22Rv1 (cell line): ENCODE measurements around the gene ABCD2.

Experiments
- ZFX ChIP-seq: fragments of 450-650 bp; IDR thresholded peaks from 2 replicates; pipeline ENCODE4 v1.6.1; 2017; ENCODE audit warnings: antibody characterized with exemption, borderline replicate concordance
- TF ChIP-seq, protein P1 (sequence below): fragments of 450-650 bp; IDR thresholded peaks from 2 replicates; pipeline ENCODE4 v1.5.1; 2017; ENCODE audit warnings: mild to moderate bottlenecking

DNA sequence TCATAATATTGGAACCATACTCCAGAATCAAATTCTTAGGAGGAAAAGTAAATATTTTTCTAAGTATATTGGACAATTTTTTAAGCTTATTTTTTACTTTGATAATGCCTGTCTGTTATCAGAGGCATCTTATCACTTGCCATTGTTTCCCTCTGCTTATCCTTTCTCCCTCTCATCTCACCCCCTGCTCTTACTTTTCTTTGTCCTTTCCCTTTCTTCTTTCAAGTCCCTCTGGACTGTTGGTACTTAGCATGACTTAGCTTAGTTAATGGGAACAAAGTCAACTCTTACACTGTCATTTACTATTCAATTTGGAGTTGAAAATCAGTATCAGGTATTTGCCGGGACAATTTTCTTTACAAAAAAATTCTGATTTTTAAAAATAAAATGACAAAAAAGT, 45.2 kb downstream of the ABCD2 start:
- TF ChIP-seq, protein P1, sequence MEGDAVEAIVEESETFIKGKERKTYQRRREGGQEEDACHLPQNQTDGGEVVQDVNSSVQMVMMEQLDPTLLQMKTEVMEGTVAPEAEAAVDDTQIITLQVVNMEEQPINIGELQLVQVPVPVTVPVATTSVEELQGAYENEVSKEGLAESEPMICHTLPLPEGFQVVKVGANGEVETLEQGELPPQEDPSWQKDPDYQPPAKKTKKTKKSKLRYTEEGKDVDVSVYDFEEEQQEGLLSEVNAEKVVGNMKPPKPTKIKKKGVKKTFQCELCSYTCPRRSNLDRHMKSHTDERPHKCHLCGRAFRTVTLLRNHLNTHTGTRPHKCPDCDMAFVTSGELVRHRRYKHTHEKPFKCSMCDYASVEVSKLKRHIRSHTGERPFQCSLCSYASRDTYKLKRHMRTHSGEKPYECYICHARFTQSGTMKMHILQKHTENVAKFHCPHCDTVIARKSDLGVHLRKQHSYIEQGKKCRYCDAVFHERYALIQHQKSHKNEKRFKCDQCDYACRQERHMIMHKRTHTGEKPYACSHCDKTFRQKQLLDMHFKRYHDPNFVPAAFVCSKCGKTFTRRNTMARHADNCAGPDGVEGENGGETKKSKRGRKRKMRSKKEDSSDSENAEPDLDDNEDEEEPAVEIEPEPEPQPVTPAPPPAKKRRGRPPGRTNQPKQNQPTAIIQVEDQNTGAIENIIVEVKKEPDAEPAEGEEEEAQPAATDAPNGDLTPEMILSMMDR, result no peak
- no peak for TF ChIP-seq ZFX
